Breast epithelium (tissue), 4 donors: ENCODE data around the gene SPATA24. TPM values are rescaled to one million over a fixed set of nuclear protein-coding genes. Genes with fewer than 3 reads are reported as not detected.
A peak's percentile ranks its signal among the peaks of the same experiment; 100 is the strongest.
"Not testable (repeated sequence)": the region's sequence is repeated elsewhere in the genome, so short reads cannot be mapped to it uniquely, and the experiment has no call there.

ENCODE experiments used
- DNase-seq, 2 donors: peaks; one replicate each; pipeline ENCODE4 v3.0.0-alpha.2; 2019; ENCODE audit warnings: low spot score in 2 of 2
- H3K27ac ChIP-seq, 2 donors: fragments of 200-600 bp; sonication (generic) in 1 of 2; one replicate each; pipeline ENCODE4 v1.5.1; 2016 to 2019; ENCODE audit warnings: mild to moderate bottlenecking in 1 of 2
- H3K27me3 ChIP-seq, 2 donors: fragments of 200-600 bp; sonication (generic) in 1 of 2; one replicate each; pipeline versions ENCODE4 v1.5.1 to v1.6.0; 2017 to 2019; ENCODE audit warnings: control low read depth in 1 of 2, mild to moderate bottlenecking in 1 of 2
- H3K36me3 ChIP-seq: fragments of 200-600 bp; one replicate; pipeline ENCODE4 v1.5.1; 2019
- H3K4me1 ChIP-seq, 2 donors: fragments of 200-600 bp; sonication (generic); one replicate each; pipeline ENCODE4 v1.5.1; 2016 to 2019; ENCODE audit warnings: control low read depth in 1 of 2
- H3K4me3 ChIP-seq, 3 donors: fragments of 200-600 bp; sonication (generic); 1 replicate in 2 of 3; 2 replicates in 1 of 3; pipeline ENCODE4 v1.5.1; 2016 to 2019; ENCODE audit warnings: mild to moderate bottlenecking in 3 of 3, moderate library complexity in 2 of 3
- H3K9me3 ChIP-seq, 2 donors: fragments of 200-600 bp; sonication (generic) in 1 of 2; one replicate each; pipeline ENCODE4 v1.5.1; 2016 to 2019; ENCODE audit warnings: control low read depth in 1 of 2
- CTCF ChIP-seq, 3 donors: fragments of 450-650 bp; IDR thresholded peaks; one replicate each; pipeline ENCODE4 v1.5.1; 2016 to 2017; ENCODE audit warnings: antibody characterized with exemption in 3 of 3, mild to moderate bottlenecking in 3 of 3, moderate library complexity in 3 of 3
- POLR2A ChIP-seq: fragments of 450-650 bp; IDR thresholded peaks from one replicate; pipeline ENCODE4 v1.6.1; 2016; ENCODE audit warnings: antibody characterized with exemption, mild to moderate bottlenecking, moderate library complexity
- POLR2AphosphoS5 ChIP-seq, 3 donors: sonication (generic); formaldehyde crosslinking; IDR thresholded peaks; one replicate each; pipeline ENCODE4 v1.6.1; 2017; ENCODE audit warnings: antibody characterized with exemption in 3 of 3
- intact Hi-C: fragments of 100-400 bp; cut with DNase I; formaldehyde crosslinking; loops from one replicate; pipeline ENCODE4 v1.15.1; 2023; ENCODE audit warnings: low total_unique reads
- total RNA-seq, 3 donors: library from RNA; depleted of rRNA; stranded (reverse); fragments of >200 nt; gene quantifications; one replicate each; pipeline ENCODE4 v1.1.0, GENCODE V29; 2016

The SPATA24 gene
- total RNA-seq, 3 donors from 2014 or later, result 0.98 to 2.4 (median 2.2) TPM

- Histone ChIP-seq H3K4me3 (no peak overlapping the region), H3K27me3 (no peaks in the 10 kb centered on the region), H3K4me1 (peaks cover 4 to 12% of the 10 kb centered on the region in 2 donors), H3K27ac (no peak overlapping the region), H3K9me3 (no peaks in the 10 kb centered on the region), H3K36me3 (no peaks in the 10 kb centered on the region)
- no peak for TF ChIP-seq POLR2A
- no peak for TF ChIP-seq CTCF (IDR thresholded peaks at IDR 0.05)
- TF ChIP-seq POLR2AphosphoS5 (IDR thresholded peaks at IDR 0.05), result no peak
- intact Hi-C loops, result no loop called here
- DNase-seq, result no peak
These were observed 9.3 kb upstream of the SPATA24 start for GRCh38 chr5:139413153-139413552.

GRCh38 chr5:139410993-139411828 lies 7.3 kb upstream of the SPATA24 start:
- TF ChIP-seq POLR2A (no peak), CTCF (IDR thresholded peaks at IDR 0.05) (no peak), POLR2AphosphoS5 (IDR thresholded peaks at IDR 0.05) (no peak)
- no peaks in the 10 kb centered on the region for H3K9me3 ChIP-seq
- no peak overlapping the region for H3K4me3 ChIP-seq
- H3K36me3 ChIP-seq, result no peaks in the 10 kb centered on the region
- H3K4me1 ChIP-seq, result peaks cover 4 to 12% of the 10 kb centered on the region in 2 donors
- no peak for DNase-seq
- intact Hi-C loops, result no loop called here
- peak overlapping the region in 1 of 2 donors; percentile 66 for H3K27ac ChIP-seq
- H3K27me3 ChIP-seq, result no peaks in the 10 kb centered on the region

- H3K36me3 ChIP-seq, result no peaks in the 10 kb centered on the region
- H3K27ac ChIP-seq, result peak overlapping the region in 1 of 2 donors; percentile 66
- DNase-seq, result no peak
- peaks cover 1 to 10% of the 10 kb centered on the region in 2 donors for H3K4me1 ChIP-seq
- no peaks in the 10 kb centered on the region for H3K9me3 ChIP-seq
- no peak overlapping the region for H3K4me3 ChIP-seq
- intact Hi-C loops, result no loop called here
- no peaks in the 10 kb centered on the region for H3K27me3 ChIP-seq
- no peak for TF ChIP-seq CTCF (IDR thresholded peaks at IDR 0.05)
- no peak for TF ChIP-seq POLR2A
- no peak for TF ChIP-seq POLR2AphosphoS5 (IDR thresholded peaks at IDR 0.05)
These were observed 6.5 kb upstream of the SPATA24 start for GRCh38 chr5:139410121-139410992.

GRCh38 chr5:139409116-139409515 lies 5.2 kb upstream of the SPATA24 start:
- DNase-seq, H3K9me3 ChIP-seq, intact Hi-C loops, H3K36me3 ChIP-seq, H3K27ac ChIP-seq, H3K4me1 ChIP-seq, H3K27me3 ChIP-seq, H3K4me3 ChIP-seq: not testable (repeated sequence)

- Histone ChIP-seq H3K4me3 (no peak overlapping the region), H3K9me3 (no peaks in the 10 kb centered on the region), H3K27me3 (no peaks in the 10 kb centered on the region), H3K4me1 (no peaks in the 10 kb centered on the region), H3K36me3 (no peaks in the 10 kb centered on the region), H3K27ac (no peak overlapping the region)
- TF ChIP-seq POLR2AphosphoS5 (IDR thresholded peaks at IDR 0.05) (no peak), CTCF (IDR thresholded peaks at IDR 0.05) (no peak), POLR2A (no peak)
- intact Hi-C loops, result no loop called here
- no peak for DNase-seq
These were observed 4.3 kb upstream of the SPATA24 start for GRCh38 chr5:139408191-139408590.
